K562 (cell line): ENCODE measurements around the gene CXXC1. TPM values are rescaled to one million over a fixed set of nuclear protein-coding genes. Genes with fewer than 3 reads are reported as not detected.

Source experiments
- COPS2 ChIP-seq: fragments of 450-650 bp; conservative IDR thresholded peaks from 2 replicates; pipeline ENCODE4 v1.6.1; 2016; ENCODE audit warnings: mild to moderate bottlenecking, moderate library complexity
- DACH1 ChIP-seq: fragments of 450-650 bp; IDR thresholded peaks from 2 replicates; pipeline ENCODE4 v1.6.1; 2018; ENCODE audit not compliant: partially characterized antibody
- NCOA4 ChIP-seq: fragments of 450-650 bp; IDR thresholded peaks from 2 replicates; pipeline ENCODE4 v1.6.1; 2018; ENCODE audit warnings: mild to moderate bottlenecking; ENCODE audit not compliant: partially characterized antibody
- NR2F6 ChIP-seq: fragments of 450-650 bp; formaldehyde crosslinking; IDR thresholded peaks from 2 replicates; pipeline ENCODE4 v1.4.0; 2020; ENCODE audit warnings: mild to moderate bottlenecking
- RBM34 ChIP-seq: fragments of 200-400 bp; formaldehyde crosslinking; IDR thresholded peaks from 2 replicates; pipeline ENCODE4 v1.6.1; 2018; ENCODE audit warnings: low read length, borderline replicate concordance; ENCODE audit not compliant: insufficient read depth
- RFX5 ChIP-seq: IDR thresholded peaks from 2 replicates; pipeline ENCODE4 v1.6.1; 2011; ENCODE audit warnings: low read depth, mild to moderate bottlenecking, improper control_type of control experiment, low read length
- SIN3A ChIP-seq, 2 experiments: fragments of 150-350 bp in 1 of 2; IDR thresholded peaks; 2 replicates each; pipeline ENCODE4 v1.6.1; 2011 to 2016; ENCODE audit warnings: borderline replicate concordance in 2 of 2, low read depth in 2 of 2, low read length in 2 of 2, mild to moderate bottlenecking in 2 of 2, moderate library complexity in 2 of 2; ENCODE audit not compliant: control insufficient read depth in 1 of 2
- SNIP1 ChIP-seq: fragments of 450-650 bp; IDR thresholded peaks from 2 replicates; pipeline ENCODE4 v1.7.1; 2017; ENCODE audit warnings: low read depth, mild to moderate bottlenecking
- ZNF347 ChIP-seq: fragments of 450-650 bp; formaldehyde crosslinking; IDR thresholded peaks from 2 replicates; pipeline ENCODE4 v1.4.0; 2020; ENCODE audit warnings: low read depth, mild to moderate bottlenecking, moderate library complexity
- ZNF77 ChIP-seq: fragments of 250-450 bp; sonication (Bioruptor Pico); IDR thresholded peaks from 2 replicates; pipeline ENCODE4 v1.5.0; 2020
- ZNF780A ChIP-seq: fragments of 250-450 bp; sonication (Bioruptor Pico); IDR thresholded peaks from 2 replicates; pipeline ENCODE4 v1.5.0; 2021; ENCODE audit warnings: mild to moderate bottlenecking
- polyA plus RNA-seq, 8 experiments: library from polyadenylated mRNA; depleted of rRNA in 4 of 8; stranded (reverse) in 5 of 8; unstranded in 3 of 8; fragments of >200 nt; fragmentation: Nextera tagmentation in 2 of 8; fragmentation: Illumina TruSeq in 1 of 8; extraction: Ambion mirVana in 2 of 8; extraction: Trizol in 1 of 8; gene quantifications; 2 replicates each; pipeline versions ENCODE4 v1.2.1 to v1.2.3, GENCODE V29; 2011 to 2014; ENCODE audit warnings: inconsistent platforms in 1 of 8, missing spikeins in 1 of 8
- total RNA-seq, 7 experiments: library from RNA; depleted of rRNA in 6 of 7; stranded (reverse); fragments of >200 nt in 6 of 7; fragmentation: Illumina TruSeq in 2 of 7; extraction: Trizol in 2 of 7; gene quantifications; 2 replicates each; pipeline versions ENCODE4 v1.2.1 to v1.2.3, GENCODE V29; 2011 to 2021; ENCODE audit warnings: low replicate concordance in 1 of 7
- TF ChIP-seq, protein P1 (sequence below), 2 experiments: fragments of 150-350 bp in 1 of 2; IDR thresholded peaks; 2 replicates each; pipeline ENCODE4 v1.6.1; 2012 to 2016; ENCODE audit warnings: low read depth in 2 of 2, low read length in 2 of 2, mild to moderate bottlenecking in 1 of 2, moderate library complexity in 1 of 2
- TF ChIP-seq, protein P2 (sequence below): fragments of 450-650 bp; IDR thresholded peaks from 2 replicates; pipeline ENCODE4 v1.7.0; 2016; ENCODE audit warnings: borderline replicate concordance
- TF ChIP-seq, protein P3 (sequence below): sonication (generic); IDR thresholded peaks from 2 replicates; pipeline ENCODE4 v1.6.1; 2016
- TF ChIP-seq, protein P4 (sequence below): fragments of 250-450 bp; sonication (Bioruptor Pico); IDR thresholded peaks from 2 replicates; pipeline ENCODE4 v1.4.0; 2020
- TF ChIP-seq, protein P5 (sequence below): IDR thresholded peaks from 2 replicates; pipeline ENCODE4 v1.6.1; 2014; ENCODE audit warnings: antibody characterized with exemption

The CXXC1 gene
- total and polyA plus RNA-seq, 9 of the 15 experiments (the other 6 are each of a cell fraction or from before 2014, with no cell fraction given), result 3.4 to 81.0 (median 34.1) TPM

DNA sequence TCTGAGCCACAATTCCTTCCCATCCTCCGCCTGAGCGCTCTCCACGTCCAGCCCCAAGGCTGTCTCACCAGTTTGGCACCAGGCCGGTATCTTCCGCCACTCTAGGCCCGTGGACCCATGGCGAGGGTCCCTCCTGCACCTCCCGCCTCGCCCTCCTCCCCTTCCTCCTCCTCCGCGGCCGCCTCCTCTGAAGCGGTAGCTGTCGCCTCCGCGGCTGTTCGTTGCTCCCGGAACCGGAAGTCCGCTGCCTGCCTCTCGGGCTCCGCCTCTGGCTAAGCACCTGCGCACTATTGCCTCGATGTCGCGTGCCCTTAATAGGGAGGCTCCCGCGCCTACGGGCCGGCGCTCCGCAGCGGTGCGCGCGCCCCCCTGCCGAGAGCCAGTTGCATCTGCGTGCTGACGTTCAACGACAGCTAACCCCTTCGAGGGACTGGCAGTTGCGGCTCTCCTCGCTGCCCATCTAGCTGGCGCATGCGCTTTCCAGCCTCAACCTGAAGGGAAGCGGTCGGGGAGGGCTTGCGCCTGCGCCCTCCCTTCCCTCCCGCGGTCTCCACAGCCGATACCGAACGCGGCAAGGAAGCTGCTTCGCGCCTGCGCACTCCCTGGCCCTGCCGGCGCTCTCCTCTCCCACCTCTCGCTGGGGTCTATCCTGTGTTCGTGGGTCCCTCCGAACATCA lies 6.1 kb downstream of the CXXC1 start, which contains the start of gene MBD1 (continued):
- TF ChIP-seq, protein P1, sequence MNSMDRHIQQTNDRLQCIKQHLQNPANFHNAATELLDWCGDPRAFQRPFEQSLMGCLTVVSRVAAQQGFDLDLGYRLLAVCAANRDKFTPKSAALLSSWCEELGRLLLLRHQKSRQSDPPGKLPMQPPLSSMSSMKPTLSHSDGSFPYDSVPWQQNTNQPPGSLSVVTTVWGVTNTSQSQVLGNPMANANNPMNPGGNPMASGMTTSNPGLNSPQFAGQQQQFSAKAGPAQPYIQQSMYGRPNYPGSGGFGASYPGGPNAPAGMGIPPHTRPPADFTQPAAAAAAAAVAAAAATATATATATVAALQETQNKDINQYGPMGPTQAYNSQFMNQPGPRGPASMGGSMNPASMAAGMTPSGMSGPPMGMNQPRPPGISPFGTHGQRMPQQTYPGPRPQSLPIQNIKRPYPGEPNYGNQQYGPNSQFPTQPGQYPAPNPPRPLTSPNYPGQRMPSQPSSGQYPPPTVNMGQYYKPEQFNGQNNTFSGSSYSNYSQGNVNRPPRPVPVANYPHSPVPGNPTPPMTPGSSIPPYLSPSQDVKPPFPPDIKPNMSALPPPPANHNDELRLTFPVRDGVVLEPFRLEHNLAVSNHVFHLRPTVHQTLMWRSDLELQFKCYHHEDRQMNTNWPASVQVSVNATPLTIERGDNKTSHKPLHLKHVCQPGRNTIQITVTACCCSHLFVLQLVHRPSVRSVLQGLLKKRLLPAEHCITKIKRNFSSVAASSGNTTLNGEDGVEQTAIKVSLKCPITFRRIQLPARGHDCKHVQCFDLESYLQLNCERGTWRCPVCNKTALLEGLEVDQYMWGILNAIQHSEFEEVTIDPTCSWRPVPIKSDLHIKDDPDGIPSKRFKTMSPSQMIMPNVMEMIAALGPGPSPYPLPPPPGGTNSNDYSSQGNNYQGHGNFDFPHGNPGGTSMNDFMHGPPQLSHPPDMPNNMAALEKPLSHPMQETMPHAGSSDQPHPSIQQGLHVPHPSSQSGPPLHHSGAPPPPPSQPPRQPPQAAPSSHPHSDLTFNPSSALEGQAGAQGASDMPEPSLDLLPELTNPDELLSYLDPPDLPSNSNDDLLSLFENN (IDR thresholded peaks at IDR 0.05; ENCODE audit: low read depth in 2 of 2, low read length in 2 of 2), result 0 out of 4 replicates have a peak, but pooled peaks of 1 of the 2 experiments have one; percentile 47
- TF ChIP-seq ZNF347, result no peak
- no peak for TF ChIP-seq SIN3A (IDR thresholded peaks at IDR 0.05; ENCODE audit: borderline replicate concordance in 2 of 2, control insufficient read depth in 1 of 2, low read depth in 2 of 2, low read length in 2 of 2)
- no peak for TF ChIP-seq DACH1
- no peak for TF ChIP-seq COPS2
- TF ChIP-seq, protein P2, sequence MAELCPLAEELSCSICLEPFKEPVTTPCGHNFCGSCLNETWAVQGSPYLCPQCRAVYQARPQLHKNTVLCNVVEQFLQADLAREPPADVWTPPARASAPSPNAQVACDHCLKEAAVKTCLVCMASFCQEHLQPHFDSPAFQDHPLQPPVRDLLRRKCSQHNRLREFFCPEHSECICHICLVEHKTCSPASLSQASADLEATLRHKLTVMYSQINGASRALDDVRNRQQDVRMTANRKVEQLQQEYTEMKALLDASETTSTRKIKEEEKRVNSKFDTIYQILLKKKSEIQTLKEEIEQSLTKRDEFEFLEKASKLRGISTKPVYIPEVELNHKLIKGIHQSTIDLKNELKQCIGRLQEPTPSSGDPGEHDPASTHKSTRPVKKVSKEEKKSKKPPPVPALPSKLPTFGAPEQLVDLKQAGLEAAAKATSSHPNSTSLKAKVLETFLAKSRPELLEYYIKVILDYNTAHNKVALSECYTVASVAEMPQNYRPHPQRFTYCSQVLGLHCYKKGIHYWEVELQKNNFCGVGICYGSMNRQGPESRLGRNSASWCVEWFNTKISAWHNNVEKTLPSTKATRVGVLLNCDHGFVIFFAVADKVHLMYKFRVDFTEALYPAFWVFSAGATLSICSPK, result no peak
- TF ChIP-seq ZNF780A (CRISPR knock-in tag), result no peak
- TF ChIP-seq RBM34, result no peak
- TF ChIP-seq RFX5, result no peak
- TF ChIP-seq, protein P3, sequence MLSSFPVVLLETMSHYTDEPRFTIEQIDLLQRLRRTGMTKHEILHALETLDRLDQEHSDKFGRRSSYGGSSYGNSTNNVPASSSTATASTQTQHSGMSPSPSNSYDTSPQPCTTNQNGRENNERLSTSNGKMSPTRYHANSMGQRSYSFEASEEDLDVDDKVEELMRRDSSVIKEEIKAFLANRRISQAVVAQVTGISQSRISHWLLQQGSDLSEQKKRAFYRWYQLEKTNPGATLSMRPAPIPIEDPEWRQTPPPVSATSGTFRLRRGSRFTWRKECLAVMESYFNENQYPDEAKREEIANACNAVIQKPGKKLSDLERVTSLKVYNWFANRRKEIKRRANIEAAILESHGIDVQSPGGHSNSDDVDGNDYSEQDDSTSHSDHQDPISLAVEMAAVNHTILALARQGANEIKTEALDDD, result no peak
- TF ChIP-seq ZNF77 (CRISPR knock-in tag), result no peak
- TF ChIP-seq NR2F6 (CRISPR knock-in tag), result no peak
- no peak for TF ChIP-seq SNIP1
- TF ChIP-seq, protein P4, sequence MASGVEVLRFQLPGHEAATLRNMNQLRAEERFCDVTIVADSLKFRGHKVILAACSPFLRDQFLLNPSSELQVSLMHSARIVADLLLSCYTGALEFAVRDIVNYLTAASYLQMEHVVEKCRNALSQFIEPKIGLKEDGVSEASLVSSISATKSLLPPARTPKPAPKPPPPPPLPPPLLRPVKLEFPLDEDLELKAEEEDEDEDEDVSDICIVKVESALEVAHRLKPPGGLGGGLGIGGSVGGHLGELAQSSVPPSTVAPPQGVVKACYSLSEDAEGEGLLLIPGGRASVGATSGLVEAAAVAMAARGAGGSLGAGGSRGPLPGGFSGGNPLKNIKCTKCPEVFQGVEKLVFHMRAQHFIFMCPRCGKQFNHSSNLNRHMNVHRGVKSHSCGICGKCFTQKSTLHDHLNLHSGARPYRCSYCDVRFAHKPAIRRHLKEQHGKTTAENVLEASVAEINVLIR (CRISPR knock-in tag), result no peak
- TF ChIP-seq NCOA4, result no peak
- TF ChIP-seq, protein P5, sequence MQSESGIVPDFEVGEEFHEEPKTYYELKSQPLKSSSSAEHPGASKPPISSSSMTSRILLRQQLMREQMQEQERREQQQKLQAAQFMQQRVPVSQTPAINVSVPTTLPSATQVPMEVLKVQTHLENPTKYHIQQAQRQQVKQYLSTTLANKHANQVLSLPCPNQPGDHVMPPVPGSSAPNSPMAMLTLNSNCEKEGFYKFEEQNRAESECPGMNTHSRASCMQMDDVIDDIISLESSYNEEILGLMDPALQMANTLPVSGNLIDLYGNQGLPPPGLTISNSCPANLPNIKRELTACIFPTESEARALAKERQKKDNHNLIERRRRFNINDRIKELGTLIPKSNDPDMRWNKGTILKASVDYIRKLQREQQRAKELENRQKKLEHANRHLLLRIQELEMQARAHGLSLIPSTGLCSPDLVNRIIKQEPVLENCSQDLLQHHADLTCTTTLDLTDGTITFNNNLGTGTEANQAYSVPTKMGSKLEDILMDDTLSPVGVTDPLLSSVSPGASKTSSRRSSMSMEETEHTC, result no peak
